HG02981 (cell line): Measurements from ENCODE around the gene MON1B.
"Not testable (repeated sequence)": the region's sequence is repeated elsewhere in the genome, so short reads cannot be mapped to it uniquely, and the experiment has no call there.

Experiments
- ATAC-seq: cut with Tn5 transposase; IDR thresholded peaks from one replicate; pipeline ENCODE4 v1.9.1; 2021; ENCODE audit warnings: mild to moderate bottlenecking, moderate library complexity; ENCODE audit not compliant: unreplicated experiment

MON1B gene

GRCh38 chr16:77190478-77191258, at the start of gene MON1B:
TSS of gene MON1B (plus strand) at chr16:77191190. CDS start at chr16:77191486, 296 bp downstream.
- peak; percentile 96 for ATAC-seq

DNA sequence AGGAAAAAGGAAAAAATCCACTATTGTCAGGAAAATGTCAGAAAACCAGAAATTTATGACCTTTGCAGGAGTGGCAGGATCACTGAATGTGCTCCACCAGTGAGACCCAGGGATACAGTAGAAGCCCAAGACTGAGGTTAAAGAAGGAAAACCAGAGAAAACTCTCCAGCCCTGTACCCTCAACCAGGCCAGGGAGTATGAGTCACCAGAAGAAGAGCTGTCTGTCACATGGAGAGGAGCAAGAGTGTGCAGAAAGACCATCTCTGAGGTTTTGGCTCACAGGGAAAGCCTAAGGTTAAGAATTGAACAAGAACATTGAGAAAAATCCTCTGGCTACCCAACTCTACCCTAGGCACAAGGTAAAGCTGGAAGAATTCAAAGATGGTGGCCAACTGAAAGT, 47.6 kb upstream of the MON1B start:
- no peak for ATAC-seq

DNA sequence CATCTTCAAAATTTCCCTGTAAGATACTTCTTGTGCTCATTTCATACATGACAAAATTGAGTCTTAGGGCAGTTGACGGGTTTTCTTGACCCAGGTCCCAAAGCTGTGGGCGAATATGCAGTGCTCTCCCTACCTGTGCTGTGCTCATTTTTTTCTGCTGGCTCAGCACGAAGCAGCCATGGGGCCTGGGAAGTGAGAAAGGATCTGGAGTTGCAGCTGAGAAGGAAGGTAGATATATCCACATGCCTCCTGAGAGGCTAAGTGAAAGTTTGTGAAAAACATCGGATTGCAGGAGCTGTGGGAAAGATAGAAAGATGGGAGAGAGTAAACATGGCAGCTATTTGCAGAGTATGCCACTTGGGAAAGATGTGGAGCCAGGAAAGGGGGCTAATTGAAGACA, 42.9 kb upstream of the MON1B start:
- ATAC-seq: no peak

DNA sequence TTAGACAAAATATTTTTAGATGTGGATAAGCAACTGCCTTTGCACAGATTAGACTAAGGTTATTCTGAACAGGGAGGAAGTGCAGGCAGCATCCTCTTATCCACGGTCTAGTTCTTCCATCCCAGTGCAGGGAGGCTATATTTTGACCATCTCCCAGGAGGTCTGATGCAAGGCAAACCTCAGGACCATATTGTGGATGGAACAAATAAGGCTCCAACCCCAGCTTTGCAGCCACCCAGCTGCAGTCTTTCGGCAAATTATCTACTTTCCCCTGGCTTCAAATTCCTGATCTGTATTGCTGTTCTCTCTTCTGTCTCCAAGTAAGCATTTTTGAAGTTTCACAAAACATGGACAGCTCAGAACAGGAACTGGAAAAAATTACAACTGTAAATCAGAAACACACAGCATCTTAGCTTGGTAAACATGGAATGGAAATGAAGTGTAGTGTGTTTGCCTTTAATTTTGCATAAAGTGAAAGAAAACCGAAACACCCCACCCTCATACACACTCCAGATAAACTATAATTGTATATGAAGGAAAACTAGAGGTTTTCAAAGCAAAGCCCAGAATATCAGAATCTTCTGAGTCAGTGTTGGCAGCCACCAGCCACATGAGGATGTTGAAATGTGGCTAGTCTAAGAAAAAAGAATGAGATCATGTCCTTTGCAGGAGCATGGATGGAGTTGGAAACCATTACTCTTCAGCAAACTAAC, 33.5 kb upstream of the MON1B start:
- no peak for ATAC-seq

- ATAC-seq: no peak
Measured at GRCh38 chr16:77158293-77158692, 32.7 kb upstream of the MON1B start.

GRCh38 chr16:77165006-77165405, 26.0 kb upstream of the MON1B start:
- ATAC-seq: no peak

DNA sequence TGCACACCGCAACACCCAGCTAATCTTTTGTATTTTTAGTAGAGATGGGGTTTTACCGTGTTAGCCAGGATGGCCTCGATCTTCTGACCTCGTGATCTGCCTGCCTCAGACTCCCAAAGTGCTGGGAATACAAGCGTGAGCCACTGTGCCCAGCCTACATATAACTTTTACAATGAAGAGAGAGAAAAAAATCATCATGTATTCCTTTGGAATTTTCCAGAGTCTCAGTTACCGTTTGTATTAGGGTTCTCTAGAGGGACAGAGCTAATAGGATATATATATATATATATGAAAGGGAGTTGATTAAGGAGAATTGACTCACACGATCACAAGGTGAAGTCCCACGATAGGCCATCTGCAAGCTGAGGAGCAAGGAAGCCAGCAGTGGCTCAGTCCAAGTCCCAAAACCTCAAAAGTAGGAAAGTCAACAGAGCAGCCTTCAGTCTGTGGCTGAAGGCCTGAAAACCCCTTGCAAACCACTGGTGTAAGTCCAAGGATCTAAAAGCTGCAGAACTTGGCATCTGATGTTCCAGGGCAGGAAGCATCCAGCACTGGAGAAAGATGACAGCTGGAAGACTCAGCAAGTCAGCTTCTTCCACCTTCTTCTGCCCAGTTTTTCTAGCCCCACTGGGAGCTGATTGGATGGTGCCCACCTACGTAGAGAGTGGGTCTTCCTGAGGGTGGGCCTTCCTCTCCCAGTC, 25.3 kb upstream of the MON1B start:
- ATAC-seq: not testable (repeated sequence)

DNA sequence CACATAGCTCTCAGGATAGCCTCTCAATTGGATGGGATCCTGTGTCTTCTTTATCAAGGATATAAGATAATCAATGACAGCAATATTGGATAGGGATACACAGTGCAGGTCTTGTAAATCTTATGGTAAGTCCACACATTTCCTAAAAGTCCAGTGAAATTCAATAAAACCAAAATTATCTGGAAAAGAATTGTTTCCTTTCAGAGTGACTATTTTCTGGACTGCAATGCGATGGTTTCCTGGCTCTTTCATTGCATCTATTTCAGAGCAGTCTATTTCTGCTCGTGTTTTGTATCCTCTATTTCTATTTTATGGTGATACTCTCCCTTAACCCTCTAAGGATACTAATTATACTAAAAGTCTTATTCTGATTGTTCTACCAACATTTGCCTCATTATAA, 24.3 kb upstream of the MON1B start:
- ATAC-seq: no peak

GRCh38 chr16:77168901-77169300, 22.1 kb upstream of the MON1B start:
- no peak for ATAC-seq

DNA sequence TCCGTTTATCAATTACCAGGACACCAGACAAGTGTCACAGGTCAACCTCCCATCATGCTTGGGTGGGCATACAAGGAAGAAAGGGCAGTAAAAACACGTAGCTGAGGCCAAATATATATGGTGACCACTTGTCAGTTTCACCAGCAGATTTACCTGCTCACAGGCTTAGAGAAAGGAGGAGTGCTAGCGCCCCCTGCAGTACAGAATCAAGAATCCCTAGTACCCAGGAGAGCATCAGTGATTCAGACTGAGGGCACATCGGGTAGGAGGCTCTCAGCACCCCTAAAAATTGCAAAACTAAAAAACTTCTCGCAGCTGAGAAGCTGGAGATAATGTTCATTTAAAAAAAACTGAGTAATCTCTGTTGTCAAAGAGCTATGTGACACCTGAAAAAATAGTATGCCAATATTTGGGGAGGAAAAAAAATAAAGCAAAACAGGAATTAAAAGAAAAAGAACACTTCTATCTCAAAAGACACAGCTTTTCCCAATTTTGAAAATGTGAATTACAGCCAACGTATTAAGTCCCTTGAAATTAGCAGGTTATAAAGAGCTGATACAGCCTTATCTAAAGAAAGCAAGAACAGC, 21.2 kb upstream of the MON1B start:
- peak; percentile 68 for ATAC-seq

DNA sequence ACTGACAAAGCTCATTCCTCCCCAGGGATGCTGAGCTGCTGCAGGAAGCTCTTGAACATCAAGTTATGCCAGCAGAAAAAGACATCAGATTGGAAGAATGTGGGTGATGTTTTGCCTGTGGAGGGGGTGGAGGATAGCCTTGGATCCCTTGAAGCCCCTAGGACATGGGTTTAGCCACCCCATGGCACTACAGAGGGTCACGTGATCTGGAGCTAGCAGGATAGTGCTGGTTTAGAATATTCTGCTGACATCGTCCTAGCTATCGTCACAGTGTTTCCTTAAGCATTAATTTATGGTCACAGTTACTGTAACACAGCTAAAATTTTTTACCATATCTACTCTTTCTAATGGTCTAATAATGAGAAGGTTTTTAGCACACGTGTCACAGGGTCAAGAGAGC, 20.2 kb upstream of the MON1B start:
- ATAC-seq: no peak

- peak; percentile 75 for ATAC-seq
Measured at GRCh38 chr16:77171745-77172635, 19.0 kb upstream of the MON1B start.

- no peak for ATAC-seq
Measured at GRCh38 chr16:77172951-77173350, 18.0 kb upstream of the MON1B start.

- ATAC-seq: no peak
Measured at GRCh38 chr16:77183137-77183536, 7.9 kb upstream of the MON1B start.

DNA sequence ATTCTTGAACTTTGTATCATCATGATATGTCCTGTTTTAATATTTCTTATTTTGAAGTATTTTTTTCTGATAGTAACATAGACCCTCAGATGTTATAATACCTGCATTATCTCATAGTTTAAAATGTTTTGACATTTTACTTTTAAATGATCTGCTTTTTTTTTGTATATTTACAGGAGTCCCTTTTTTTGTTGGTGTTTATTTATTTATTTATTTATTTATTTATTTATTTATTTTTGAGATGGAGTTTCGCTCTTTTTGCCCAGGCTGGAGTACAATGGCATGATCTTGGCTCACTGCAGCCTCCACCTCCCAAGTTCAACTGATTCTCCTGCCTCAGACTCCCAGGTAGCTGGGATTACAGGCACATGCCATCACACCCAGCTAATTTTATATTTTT, 4.7 kb upstream of the MON1B start:
- not testable (repeated sequence) for ATAC-seq

- ATAC-seq: peak; percentile 0
Measured at GRCh38 chr16:77190190-77190477, 856 bp upstream of the MON1B start.

- no peak for ATAC-seq
Measured at GRCh38 chr16:77191259-77191969, 424 bp downstream of the MON1B start.

GRCh38 chr16:77193377-77193776, 2.4 kb downstream of the MON1B start:
- ATAC-seq: no peak

DNA sequence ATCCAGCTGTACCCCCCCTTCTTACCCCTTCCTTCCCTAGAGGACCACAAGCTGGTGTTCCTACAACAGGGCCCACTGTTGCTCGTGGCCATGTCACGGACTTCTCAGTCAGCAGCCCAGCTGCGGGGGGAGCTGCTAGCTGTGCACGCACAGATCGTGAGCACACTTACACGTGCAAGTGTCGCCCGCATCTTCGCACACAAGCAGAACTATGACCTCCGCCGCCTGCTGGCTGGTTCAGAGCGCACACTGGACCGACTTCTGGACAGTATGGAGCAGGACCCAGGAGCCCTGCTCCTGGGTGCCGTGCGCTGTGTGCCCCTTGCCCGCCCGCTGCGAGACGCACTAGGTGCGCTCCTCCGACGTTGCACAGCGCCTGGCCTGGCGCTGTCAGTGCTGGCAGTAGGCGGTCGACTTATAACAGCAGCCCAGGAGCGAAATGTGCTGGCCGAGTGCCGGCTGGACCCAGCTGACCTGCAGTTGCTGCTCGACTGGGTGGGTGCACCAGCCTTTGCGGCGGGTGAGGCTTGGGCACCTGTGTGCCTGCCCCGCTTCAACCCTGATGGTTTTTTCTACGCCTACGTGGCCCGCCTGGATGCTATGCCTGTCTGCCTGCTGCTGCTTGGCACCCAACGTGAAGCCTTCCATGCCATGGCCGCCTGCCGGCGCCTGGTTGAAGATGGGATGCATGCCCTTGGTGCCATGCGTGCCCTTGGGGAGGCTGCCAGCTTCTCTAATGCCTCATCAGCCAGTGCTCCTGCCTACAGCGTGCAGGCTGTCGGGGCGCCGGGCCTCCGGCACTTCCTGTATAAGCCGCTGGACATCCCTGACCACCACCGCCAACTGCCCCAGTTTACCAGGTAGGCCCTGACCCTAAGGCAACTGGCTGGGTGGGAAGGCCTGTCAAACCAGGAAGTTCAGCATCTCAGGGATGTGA, 3.6 kb downstream of the MON1B start:
- ATAC-seq: no peak
